DMS153 treated with DMSO at 0.1 percent for 48 hours (cell line): ENCODE measurements around the gene B3GNT9.
"Not testable (repeated sequence)": the region's sequence is repeated elsewhere in the genome, so short reads cannot be mapped to it uniquely, and the experiment has no call there.

Experiments used
- DNase-seq: peaks from one replicate; lab custom pipeline; 2025; ENCODE audit not compliant: unreplicated experiment; lab: John Stamatoyannopoulos, UW

B3GNT9 gene

GRCh38 chr16:67154578-67155294 is 3.9 kb upstream of the B3GNT9 start:
- no peak for DNase-seq

- DNase-seq: no peak
These were observed 766 bp upstream of the B3GNT9 start for GRCh38 chr16:67151431-67152097.

- DNase-seq: no peak
These were observed 558 bp downstream of the B3GNT9 start for GRCh38 chr16:67150047-67150832.

GRCh38 chr16:67149276-67150046 is 1.3 kb downstream of the B3GNT9 start:
- no peak for DNase-seq

- DNase-seq: no peak
These were observed 2.0 kb downstream of the B3GNT9 start for GRCh38 chr16:67148656-67149275.

- no peak for DNase-seq
These were observed 2.6 kb downstream of the B3GNT9 start for GRCh38 chr16:67148221-67148620.

- DNase-seq: no peak
These were observed 3.2 kb downstream of the B3GNT9 start for GRCh38 chr16:67147437-67148140.

GRCh38 chr16:67146523-67147357 is 4.1 kb downstream of the B3GNT9 start:
- DNase-seq: no peak

- DNase-seq: no peak
These were observed 5.1 kb downstream of the B3GNT9 start for GRCh38 chr16:67145746-67146145.

- DNase-seq: no peak
These were observed 5.9 kb downstream of the B3GNT9 start for GRCh38 chr16:67144943-67145342.

- no peak for DNase-seq
These were observed 8.5 kb downstream of the B3GNT9 start for GRCh38 chr16:67142342-67142741.

- no peak for DNase-seq
These were observed 9.4 kb downstream of the B3GNT9 start for GRCh38 chr16:67141391-67141790.

- no peak for DNase-seq
These were observed 13.2 kb downstream of the B3GNT9 start for GRCh38 chr16:67137605-67138004.

- DNase-seq: no peak
These were observed 21.4 kb downstream of the B3GNT9 start for GRCh38 chr16:67129422-67129821.

- DNase-seq: no peak
These were observed 21.9 kb downstream of the B3GNT9 start for GRCh38 chr16:67128887-67129286.

- no peak for DNase-seq
These were observed 22.4 kb downstream of the B3GNT9 start for GRCh38 chr16:67128417-67128816.

- not testable (repeated sequence) for DNase-seq
These were observed 28.0 kb downstream of the B3GNT9 start for GRCh38 chr16:67122799-67123198.

GRCh38 chr16:67120025-67120424 is 30.8 kb downstream of the B3GNT9 start:
- no peak for DNase-seq

GRCh38 chr16:67117716-67118115 is 33.1 kb downstream of the B3GNT9 start:
- DNase-seq: no peak
